K562 (cell line): Measurements from ENCODE around the gene PATJ. TPM values are rescaled to one million over a fixed set of nuclear protein-coding genes. Genes with fewer than 3 reads are reported as not detected.
"Not testable (repeated sequence)": the region's sequence is repeated elsewhere in the genome, so short reads cannot be mapped to it uniquely, and the experiment has no call there.

Experiments used
- ATAC-seq: fragments of 200-7000 bp; cut with Tn5 transposase; 3 replicates; pipeline ENCODE4 v1.9.1; 2020; ENCODE audit warnings: moderate library complexity
- BruUV-seq: library from RNA; stranded (reverse); fragments of 400-500 nt; replicated peaks from 2 replicates; lab custom pipeline; 2021; lab: Mats Ljungman, UMichigan
- CTCF ChIA-PET: fragments of 300-600 bp; formaldehyde crosslinking; extraction: SDS; loops from one replicate; lab custom pipeline; 2021; ENCODE audit warnings: low intra/inter-chr PET ratio; lab: Yijun Ruan, JAX
- POLR2A ChIA-PET: fragments of 300-600, 350-650 bp; sonication (Branson Sonifier 250); formaldehyde crosslinking; extraction: SDS; loops from one replicate; lab custom pipeline; 2021; ENCODE audit warnings: antibody characterized with exemption, inconsistent platforms; lab: Yijun Ruan, JAX
- DNase-seq, 4 experiments: peaks; one replicate each; pipeline versions ENCODE4 v3.0.0 to v3.0.0-alpha.2; 2011 to 2018; ENCODE audit warnings: low spot score in 3 of 4, mixed read lengths in 3 of 4; ENCODE audit errors: extremely low read depth in 1 of 4
- FAIRE-seq: peaks from 2 replicates; lab custom pipeline; 2011; peaks lifted over from hg19 to GRCh38; lab: Jason Lieb, UNC
- H2AFZ ChIP-seq: 2 replicates; pipeline ENCODE4 v1.6.0; 2011; ENCODE audit warnings: low read depth, low read length, control low read depth, inconsistent platforms
- H3K27ac ChIP-seq: fragments of 200-600 bp; 3 replicates; pipeline ENCODE4 v1.8.0; 2011; ENCODE audit warnings: low read depth, mild to moderate bottlenecking, control low read depth, inconsistent platforms, low read length, moderate library complexity, mixed read lengths; ENCODE audit errors: extremely low read depth
- H3K27me3 ChIP-seq, 2 experiments: fragments of 300-600 bp in 1 of 2; 2 replicates in 1 of 2; 3 replicates in 1 of 2; pipeline versions ENCODE4 v1.6.0 to v1.8.0; 2011; ENCODE audit warnings: inconsistent platforms in 2 of 2, low read length in 2 of 2, mild to moderate bottlenecking in 1 of 2, mixed read lengths in 1 of 2, moderate library complexity in 1 of 2; ENCODE audit not compliant: control insufficient read depth in 2 of 2, insufficient read depth in 2 of 2
- H3K36me3 ChIP-seq: fragments of 300-600 bp; 3 replicates; pipeline ENCODE4 v1.8.0; 2011; ENCODE audit warnings: mild to moderate bottlenecking, low read length, inconsistent platforms; ENCODE audit not compliant: control insufficient read depth, insufficient read depth
- H3K4me1 ChIP-seq, 2 experiments: fragments of 200-600 bp in 1 of 2; replicated peaks in 1 of 2; 2 replicates in 1 of 2; 3 replicates in 1 of 2; pipeline versions ENCODE4 v1.5.1 to v1.8.0; 2011; ENCODE audit warnings: inconsistent platforms in 2 of 2, low read length in 2 of 2, mild to moderate bottlenecking in 1 of 2, mixed read lengths in 1 of 2, moderate library complexity in 1 of 2; ENCODE audit not compliant: control insufficient read depth in 2 of 2, insufficient read depth in 2 of 2
- H3K4me2 ChIP-seq: 2 replicates; pipeline ENCODE4 v1.6.1; 2011; ENCODE audit warnings: low read length, control low read depth, inconsistent platforms, mixed read lengths; ENCODE audit not compliant: insufficient read depth
- H3K4me3 ChIP-seq: fragments of 200-600 bp; sonication (generic), shearing (Covaris generic); 2 replicates; pipeline ENCODE4 v1.5.1; 2016; ENCODE audit warnings: control low read depth, inconsistent platforms
- H3K79me2 ChIP-seq: fragments of 200-600 bp; 3 replicates; pipeline ENCODE4 v1.8.0; 2011; ENCODE audit warnings: low read length, inconsistent platforms; ENCODE audit not compliant: control insufficient read depth, insufficient read depth
- H3K9ac ChIP-seq, 2 experiments: 2 replicates each; pipeline versions ENCODE4 v1.6.0 to v1.6.1; 2011; ENCODE audit warnings: low read depth in 2 of 2, low read length in 2 of 2, control low read depth in 1 of 2, inconsistent platforms in 1 of 2, mild to moderate bottlenecking in 1 of 2, mixed read lengths in 1 of 2; ENCODE audit not compliant: insufficient read depth in 1 of 2
- H3K9me1 ChIP-seq: one replicate; pipeline ENCODE4 v1.6.0; 2011; ENCODE audit warnings: inconsistent platforms, mild to moderate bottlenecking, low read length, moderate library complexity; ENCODE audit not compliant: control insufficient read depth, insufficient read depth
- H3K9me3 ChIP-seq: replicated peaks from 2 replicates; pipeline ENCODE4 v1.5.1; 2011; ENCODE audit warnings: low read depth, low read length, inconsistent platforms; ENCODE audit not compliant: control insufficient read depth, insufficient read depth
- H4K20me1 ChIP-seq: replicated peaks from 2 replicates; pipeline ENCODE4 v1.6.1; 2011; ENCODE audit warnings: low read length, inconsistent platforms, mixed read lengths; ENCODE audit not compliant: control insufficient read depth, insufficient read depth
- MAFG ChIP-seq: fragments of 450-650 bp; conservative IDR thresholded peaks from 2 replicates; pipeline ENCODE4 v1.6.1; 2016; ENCODE audit warnings: missing genetic modification characterization, missing compliant biosample characterization
- NFIC ChIP-seq: fragments of 450-650 bp; IDR thresholded peaks from 2 replicates; pipeline ENCODE4 v1.6.1; 2017; ENCODE audit warnings: mild to moderate bottlenecking, inconsistent platforms
- ZNF146 ChIP-seq: IDR thresholded peaks from one replicate; pipeline ENCODE4 v1.6.1; 2018; ENCODE audit warnings: missing compliant biosample characterization; ENCODE audit not compliant: unreplicated experiment
- whole genome bisulfite sequencing: fragments of 100-300 bp; shearing (Covaris generic); methylation state at CpG from one replicate; pipeline ENCODE4 v1.1.6; 2016; ENCODE audit warnings: low coverage, mixed read lengths; ENCODE audit not compliant: insufficient coverage; ENCODE audit errors: missing lambda C conversion rate; 5-methylcytosine and 5-hydroxymethylcytosine counted together
- in situ Hi-C: fragments of 300-500 bp; cut with MboI; formaldehyde crosslinking; loops from 4 replicates; pipeline ENCODE4 v1.15.0; 2018; ENCODE audit warnings: inconsistent platforms, mixed read lengths
- intact Hi-C: fragments of 100-400 bp; cut with micrococcal nuclease; formaldehyde crosslinking; loops from 2 replicates; pipeline ENCODE4 v1.14.2; 2022
- polyA plus RNA-seq, 8 experiments: library from polyadenylated mRNA; depleted of rRNA in 4 of 8; stranded (reverse) in 5 of 8; unstranded in 3 of 8; fragments of >200 nt; fragmentation: Nextera tagmentation in 2 of 8; fragmentation: Illumina TruSeq in 1 of 8; extraction: Ambion mirVana in 2 of 8; extraction: Trizol in 1 of 8; gene quantifications; 2 replicates each; pipeline versions ENCODE4 v1.2.1 to v1.2.3, GENCODE V29; 2011 to 2014; ENCODE audit warnings: inconsistent platforms in 1 of 8, missing spikeins in 1 of 8
- total RNA-seq, 7 experiments: library from RNA; depleted of rRNA in 6 of 7; stranded (reverse); fragments of >200 nt in 6 of 7; fragmentation: Illumina TruSeq in 2 of 7; extraction: Trizol in 2 of 7; gene quantifications; 2 replicates each; pipeline versions ENCODE4 v1.2.1 to v1.2.3, GENCODE V29; 2011 to 2021; ENCODE audit warnings: low replicate concordance in 1 of 7

The PATJ gene
- total and polyA plus RNA-seq, 9 of the 15 experiments (the other 6 are each of a cell fraction or from before 2014, with no cell fraction given): 0.22 TPM; not detected in 8

DNA sequence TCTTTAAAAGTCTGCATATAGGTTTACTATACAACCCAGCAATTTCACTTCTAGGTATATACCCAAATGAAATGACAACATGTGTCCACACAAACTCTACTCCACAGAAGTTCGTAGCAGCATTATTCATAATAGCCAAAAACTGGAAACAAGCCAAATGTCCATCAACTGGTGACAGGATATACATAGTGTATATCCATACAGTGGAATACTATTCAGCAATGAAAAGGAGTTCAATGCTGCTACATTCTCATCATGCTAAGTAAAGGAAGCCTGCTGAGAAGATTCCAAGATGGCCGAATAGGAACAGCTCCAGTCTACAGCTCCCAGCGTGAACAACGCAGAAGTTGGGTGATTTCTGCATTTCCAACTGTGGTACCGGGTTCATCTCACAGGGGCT is 200.6 kb downstream of the PATJ start:
- no peak overlapping the region for H3K9ac ChIP-seq
- H3K27me3 ChIP-seq: no peaks in the 10 kb centered on the region
- H2AFZ ChIP-seq: no peak overlapping the region
- no peak for TF ChIP-seq MAFG
- TF ChIP-seq NFIC: peak; percentile 46
- TF ChIP-seq, all 486 proteins: peak for 1
- intact Hi-C loops (no loop called here), in situ Hi-C loops (no loop called here)
- no peaks in the 10 kb centered on the region for H4K20me1 ChIP-seq
- ChIA-PET POLR2A (no interaction called here), CTCF (no interaction called here)
- no peak overlapping the region for H3K4me3 ChIP-seq
- no peaks in the 10 kb centered on the region for H3K79me2 ChIP-seq
- no peaks in the 10 kb centered on the region for H3K4me1 ChIP-seq
- H3K27ac ChIP-seq: no peak overlapping the region
- DNase-seq (no peak), ATAC-seq (no peak), FAIRE-seq (no peak)
- no peaks in the 10 kb centered on the region for H3K36me3 ChIP-seq
- H3K9me3 ChIP-seq: no peaks in the 10 kb centered on the region
- BruUV-seq: no TSS peak
- no peaks in the 10 kb centered on the region for H3K9me1 ChIP-seq
- no peak overlapping the region for H3K4me2 ChIP-seq
- WGBS: 0% methylated on average over 5 of the region's 5 CpGs

DNA sequence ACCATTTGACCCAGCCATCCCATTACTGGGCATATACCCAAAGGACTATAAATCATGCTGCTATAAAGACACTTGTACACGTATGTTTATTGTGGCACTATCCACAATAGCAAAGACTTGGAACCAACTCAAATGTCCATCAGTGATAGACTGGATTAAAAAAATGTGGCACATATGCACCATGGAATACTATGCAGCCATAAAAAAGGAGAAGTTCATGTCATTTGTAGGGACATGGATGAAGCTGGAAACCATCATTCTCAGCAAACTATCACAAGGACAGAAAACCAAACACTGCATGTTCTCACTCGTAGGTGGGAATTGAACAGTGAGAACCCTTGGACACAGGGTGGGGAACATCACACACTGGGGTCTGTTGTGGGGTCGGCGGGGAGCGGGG is 206.4 kb downstream of the PATJ start:
- H3K9me3 ChIP-seq, H4K20me1 ChIP-seq, H3K4me1 ChIP-seq, H3K79me2 ChIP-seq, intact Hi-C loops, H3K9me1 ChIP-seq, H2AFZ ChIP-seq, H3K4me2 ChIP-seq, FAIRE-seq, DNase-seq, in situ Hi-C loops, BruUV-seq, H3K36me3 ChIP-seq, POLR2A ChIA-PET, H3K9ac ChIP-seq, CTCF ChIA-PET, H3K4me3 ChIP-seq, H3K27ac ChIP-seq, ATAC-seq, H3K27me3 ChIP-seq: not testable (repeated sequence)
- peak; percentile 73 for TF ChIP-seq ZNF146 (CRISPR knock-in tag)
- WGBS: 0% methylated on average over 1 of the region's 5 CpGs
